ENCODE results near the gene MYO16.

- TF ChIP-seq RCOR1 (IDR thresholded peaks at IDR 0.05; ENCODE audit: low read depth, low read length) (no peak), CTCF (IDR thresholded peaks at IDR 0.05) (no peak), POLR2A (IDR thresholded peaks at IDR 0.05; ENCODE audit: low read length) (no peak), ZC3H11A (IDR thresholded peaks at IDR 0.05) (no peak), KDM1A (IDR thresholded peaks at IDR 0.05; ENCODE audit: low read depth) (no peak), MAX (IDR thresholded peaks at IDR 0.05) (no peak), RAD21 (conservative IDR thresholded peaks at IDR 0.05 in 1 of 2, IDR thresholded peaks at IDR 0.05 in 1 of 2) (no peak), SMC3 (IDR thresholded peaks at IDR 0.05) (no peak), SREBF2 (IDR thresholded peaks at IDR 0.05) (no peak), CEBPB (IDR thresholded peaks at IDR 0.05) (no peak), EHMT2 (IDR thresholded peaks at IDR 0.05; ENCODE audit: low read depth) (no peak)
Measured at GRCh38 chr13:109021558-109021957, 392.1 kb downstream of the MYO16 start.
